Measurements from ENCODE around the gene NEDD4L. TPM values are rescaled to one million over a fixed set of nuclear protein-coding genes. Genes with fewer than 3 reads are reported as not detected.

Gene NEDD4L
- total and polyA plus RNA-seq, 2 experiments from 2014 or later, result 36.2 to 72.3 TPM

- TF ChIP-seq, protein P1, sequence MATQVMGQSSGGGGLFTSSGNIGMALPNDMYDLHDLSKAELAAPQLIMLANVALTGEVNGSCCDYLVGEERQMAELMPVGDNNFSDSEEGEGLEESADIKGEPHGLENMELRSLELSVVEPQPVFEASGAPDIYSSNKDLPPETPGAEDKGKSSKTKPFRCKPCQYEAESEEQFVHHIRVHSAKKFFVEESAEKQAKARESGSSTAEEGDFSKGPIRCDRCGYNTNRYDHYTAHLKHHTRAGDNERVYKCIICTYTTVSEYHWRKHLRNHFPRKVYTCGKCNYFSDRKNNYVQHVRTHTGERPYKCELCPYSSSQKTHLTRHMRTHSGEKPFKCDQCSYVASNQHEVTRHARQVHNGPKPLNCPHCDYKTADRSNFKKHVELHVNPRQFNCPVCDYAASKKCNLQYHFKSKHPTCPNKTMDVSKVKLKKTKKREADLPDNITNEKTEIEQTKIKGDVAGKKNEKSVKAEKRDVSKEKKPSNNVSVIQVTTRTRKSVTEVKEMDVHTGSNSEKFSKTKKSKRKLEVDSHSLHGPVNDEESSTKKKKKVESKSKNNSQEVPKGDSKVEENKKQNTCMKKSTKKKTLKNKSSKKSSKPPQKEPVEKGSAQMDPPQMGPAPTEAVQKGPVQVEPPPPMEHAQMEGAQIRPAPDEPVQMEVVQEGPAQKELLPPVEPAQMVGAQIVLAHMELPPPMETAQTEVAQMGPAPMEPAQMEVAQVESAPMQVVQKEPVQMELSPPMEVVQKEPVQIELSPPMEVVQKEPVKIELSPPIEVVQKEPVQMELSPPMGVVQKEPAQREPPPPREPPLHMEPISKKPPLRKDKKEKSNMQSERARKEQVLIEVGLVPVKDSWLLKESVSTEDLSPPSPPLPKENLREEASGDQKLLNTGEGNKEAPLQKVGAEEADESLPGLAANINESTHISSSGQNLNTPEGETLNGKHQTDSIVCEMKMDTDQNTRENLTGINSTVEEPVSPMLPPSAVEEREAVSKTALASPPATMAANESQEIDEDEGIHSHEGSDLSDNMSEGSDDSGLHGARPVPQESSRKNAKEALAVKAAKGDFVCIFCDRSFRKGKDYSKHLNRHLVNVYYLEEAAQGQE (IDR thresholded peaks at IDR 0.05; ENCODE audit: unreplicated experiment), result no peak
- no peak for TF ChIP-seq EZH2phosphoT487 (IDR thresholded peaks at IDR 0.05; ENCODE audit: unreplicated experiment)
Observed at GRCh38 chr18:58252166-58252565, 208.1 kb downstream of the NEDD4L start (continued).

- no peaks in the 10 kb centered on the region; the same call in 1 of the 2 replicates for H4K20me1 ChIP-seq (replicated peaks; ENCODE audit: insufficient read depth)
- peaks cover 12% of the 10 kb centered on the region; the same call in 2 of the 3 replicates for H3K36me3 Mint-ChIP-seq (ENCODE audit: low read depth)
- TF ChIP-seq, protein P2, sequence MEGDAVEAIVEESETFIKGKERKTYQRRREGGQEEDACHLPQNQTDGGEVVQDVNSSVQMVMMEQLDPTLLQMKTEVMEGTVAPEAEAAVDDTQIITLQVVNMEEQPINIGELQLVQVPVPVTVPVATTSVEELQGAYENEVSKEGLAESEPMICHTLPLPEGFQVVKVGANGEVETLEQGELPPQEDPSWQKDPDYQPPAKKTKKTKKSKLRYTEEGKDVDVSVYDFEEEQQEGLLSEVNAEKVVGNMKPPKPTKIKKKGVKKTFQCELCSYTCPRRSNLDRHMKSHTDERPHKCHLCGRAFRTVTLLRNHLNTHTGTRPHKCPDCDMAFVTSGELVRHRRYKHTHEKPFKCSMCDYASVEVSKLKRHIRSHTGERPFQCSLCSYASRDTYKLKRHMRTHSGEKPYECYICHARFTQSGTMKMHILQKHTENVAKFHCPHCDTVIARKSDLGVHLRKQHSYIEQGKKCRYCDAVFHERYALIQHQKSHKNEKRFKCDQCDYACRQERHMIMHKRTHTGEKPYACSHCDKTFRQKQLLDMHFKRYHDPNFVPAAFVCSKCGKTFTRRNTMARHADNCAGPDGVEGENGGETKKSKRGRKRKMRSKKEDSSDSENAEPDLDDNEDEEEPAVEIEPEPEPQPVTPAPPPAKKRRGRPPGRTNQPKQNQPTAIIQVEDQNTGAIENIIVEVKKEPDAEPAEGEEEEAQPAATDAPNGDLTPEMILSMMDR (conservative IDR thresholded peaks at IDR 0.05; ENCODE audit: low read depth in 2 of 2), result no peak
- TF ChIP-seq, protein P3, sequence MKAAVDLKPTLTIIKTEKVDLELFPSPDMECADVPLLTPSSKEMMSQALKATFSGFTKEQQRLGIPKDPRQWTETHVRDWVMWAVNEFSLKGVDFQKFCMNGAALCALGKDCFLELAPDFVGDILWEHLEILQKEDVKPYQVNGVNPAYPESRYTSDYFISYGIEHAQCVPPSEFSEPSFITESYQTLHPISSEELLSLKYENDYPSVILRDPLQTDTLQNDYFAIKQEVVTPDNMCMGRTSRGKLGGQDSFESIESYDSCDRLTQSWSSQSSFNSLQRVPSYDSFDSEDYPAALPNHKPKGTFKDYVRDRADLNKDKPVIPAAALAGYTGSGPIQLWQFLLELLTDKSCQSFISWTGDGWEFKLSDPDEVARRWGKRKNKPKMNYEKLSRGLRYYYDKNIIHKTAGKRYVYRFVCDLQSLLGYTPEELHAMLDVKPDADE (IDR thresholded peaks at IDR 0.05), result no peak
- no peak for TF ChIP-seq ZNF114 (CRISPR knock-in tag; IDR thresholded peaks at IDR 0.05)
- no peak overlapping the region for H3K4me3 ChIP-seq
- no peaks in the 10 kb centered on the region for H3F3A ChIP-seq (replicated peaks; ENCODE audit: low read depth)
- no peak overlapping the region for H3K27ac Mint-ChIP-seq
- H3K79me2 ChIP-seq (replicated peaks; ENCODE audit: insufficient read depth), result peaks cover 32% of the 10 kb centered on the region
- no peaks in the 10 kb centered on the region for H3K9me3 Mint-ChIP-seq
- ATAC-seq (no peak), DNase-seq (ENCODE audit: low spot score) (no peak)
- peak overlapping the region; percentile 75 for H3K4me2 ChIP-seq
- no peaks in the 10 kb centered on the region for H3K36me3 ChIP-seq (ENCODE audit: insufficient read depth)
- no peak overlapping the region for H2AFZ ChIP-seq
- H3K4me3 Mint-ChIP-seq, result no peak overlapping the region
- H3K4me1 ChIP-seq (ENCODE audit: insufficient read depth), result peaks cover 40% of the 10 kb centered on the region
- peaks cover 7% of the 10 kb centered on the region for H3K27me3 Mint-ChIP-seq (ENCODE audit: insufficient read depth, low read depth, poor library complexity)
- no peaks in the 10 kb centered on the region for H3K27me3 ChIP-seq (ENCODE audit: insufficient read depth)
- no peaks in the 10 kb centered on the region for H3K9me2 ChIP-seq (ENCODE audit: insufficient read depth)
- H3K4me1 Mint-ChIP-seq, result peaks cover 55% of the 10 kb centered on the region
- no peak overlapping the region for H3K27ac ChIP-seq (ENCODE audit: low read depth)
Observed at GRCh38 chr18:58253318-58253717, 209.3 kb downstream of the NEDD4L start.

DNA sequence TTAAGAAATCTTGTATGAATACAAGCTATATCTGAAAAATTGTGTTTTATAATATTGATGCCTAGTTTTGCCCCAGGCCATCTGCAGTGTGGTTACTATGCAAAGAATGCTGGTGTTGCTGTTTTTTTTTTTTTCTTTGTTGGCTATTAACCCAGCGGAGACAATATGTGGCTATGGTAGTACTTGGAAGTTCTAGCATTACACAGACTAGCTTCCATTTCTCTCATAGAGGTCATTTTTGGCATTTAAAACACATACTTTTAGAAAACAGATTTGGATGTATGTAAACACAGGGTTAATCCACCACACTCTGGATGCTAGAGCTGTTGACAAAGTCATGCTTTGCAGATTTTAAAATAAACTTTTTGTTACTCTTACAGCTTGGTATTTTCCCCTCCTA is 209.8 kb downstream of the NEDD4L start:
- no peak for ATAC-seq
- peaks cover 7% of the 10 kb centered on the region for H3K27me3 Mint-ChIP-seq (ENCODE audit: insufficient read depth, low read depth, poor library complexity)

More for the DNA sequence above, 209.8 kb downstream of the NEDD4L start:
- H3K4me3 Mint-ChIP-seq, result no peak overlapping the region
- Histone ChIP-seq H3K36me3 (ENCODE audit: insufficient read depth) (no peaks in the 10 kb centered on the region), H3K27me3 (ENCODE audit: insufficient read depth) (no peaks in the 10 kb centered on the region), H3K4me2 (peak overlapping the region; percentile 75), H3K9me2 (ENCODE audit: insufficient read depth) (no peaks in the 10 kb centered on the region), H3F3A (replicated peaks; ENCODE audit: low read depth) (no peaks in the 10 kb centered on the region), H4K20me1 (replicated peaks; ENCODE audit: insufficient read depth) (no peaks in the 10 kb centered on the region; the same call in 1 of the 2 replicates), H3K4me3 (no peak overlapping the region), H3K27ac (ENCODE audit: low read depth) (no peak overlapping the region), H3K79me2 (replicated peaks; ENCODE audit: insufficient read depth) (peaks cover 31% of the 10 kb centered on the region; the same call in 1 of the 2 replicates), H3K4me1 (ENCODE audit: insufficient read depth) (peaks cover 45% of the 10 kb centered on the region), H2AFZ (no peak overlapping the region)
- TF ChIP-seq STAT1 (IDR thresholded peaks at IDR 0.05; ENCODE audit: unreplicated experiment) (no peak), ZNF114 (CRISPR knock-in tag; IDR thresholded peaks at IDR 0.05) (no peak)
- no peak for DNase-seq (ENCODE audit: low spot score)
- no peak overlapping the region for H3K27ac Mint-ChIP-seq
- H3K4me1 Mint-ChIP-seq, result peaks cover 54% of the 10 kb centered on the region
- H3K36me3 Mint-ChIP-seq (ENCODE audit: low read depth), result peaks cover 12% of the 10 kb centered on the region; the same call in 2 of the 3 replicates
- H3K9me3 Mint-ChIP-seq, result no peaks in the 10 kb centered on the region
